OCI-LY7 (cell line): ENCODE data around the gene MROH2A. TPM values are rescaled to one million over a fixed set of nuclear protein-coding genes. Genes with fewer than 3 reads are reported as not detected.

Experiments used
- BruUV-seq: library from RNA; stranded (reverse); fragments of 400-500 nt; replicated peaks from 2 replicates; lab custom pipeline; 2021; lab: Mats Ljungman, UMichigan
- CTCF ChIA-PET: fragments of 300-600 bp; sonication (Branson Sonifier 250); formaldehyde crosslinking; loops from one replicate; lab custom pipeline; 2022; ENCODE audit warnings: antibody characterized with exemption; ENCODE audit not compliant: unreplicated experiment; lab: Charles Lee
- POLR2A ChIA-PET: fragments of 300-600 bp; sonication (Branson Sonifier 250); formaldehyde crosslinking; loops from one replicate; lab custom pipeline; 2022; ENCODE audit warnings: antibody characterized with exemption; lab: Charles Lee
- DNase-seq: peaks from one replicate; pipeline ENCODE4 v3.0.0-alpha.2; 2015; ENCODE audit warnings: low spot score
- H2AFZ ChIP-seq: fragments of 200-600 bp; sonication (generic), shearing (Covaris generic); 2 replicates; pipeline ENCODE4 v1.6.1; 2014; ENCODE audit warnings: mild to moderate bottlenecking, antibody characterized with exemption, low read length, moderate library complexity
- H3K27ac ChIP-seq: fragments of 200-600 bp; sonication (generic); 2 replicates; pipeline ENCODE4 v1.5.1; 2014; ENCODE audit warnings: mixed run types, low read depth, mild to moderate bottlenecking, moderate library complexity, low read length, inconsistent platforms; ENCODE audit not compliant: poor library complexity, severe bottlenecking
- H3K36me3 ChIP-seq: fragments of 200-600 bp; sonication (generic); 2 replicates; pipeline ENCODE4 v1.6.1; 2014; ENCODE audit warnings: mild to moderate bottlenecking, antibody characterized with exemption, low read length, moderate library complexity, mixed read lengths; ENCODE audit not compliant: insufficient read depth
- H3K4me1 ChIP-seq: fragments of 200-600 bp; sonication (generic); 2 replicates; pipeline ENCODE4 v1.5.1; 2014; ENCODE audit warnings: mild to moderate bottlenecking, low read length; ENCODE audit not compliant: insufficient read depth, poor library complexity, severe bottlenecking
- H3K4me2 ChIP-seq: fragments of 200-600 bp; sonication (generic); 2 replicates; pipeline ENCODE4 v1.6.1; 2014; ENCODE audit warnings: mild to moderate bottlenecking, low read length
- H3K4me3 ChIP-seq: fragments of 200-600 bp; sonication (generic); 2 replicates; pipeline ENCODE4 v1.5.1; 2014; ENCODE audit warnings: mild to moderate bottlenecking, low read depth, low read length; ENCODE audit not compliant: poor library complexity, severe bottlenecking
- H3K79me2 ChIP-seq: fragments of 200-600 bp; sonication (generic); 2 replicates; pipeline ENCODE4 v1.6.1; 2016; ENCODE audit warnings: low read depth, mild to moderate bottlenecking, low read length, moderate library complexity, mixed read lengths; ENCODE audit not compliant: insufficient read depth
- H3K9me2 ChIP-seq: fragments of 200-600 bp; sonication (generic); 2 replicates; pipeline ENCODE4 v1.6.1; 2016; ENCODE audit warnings: mild to moderate bottlenecking, low read length, mixed read lengths; ENCODE audit not compliant: insufficient read depth
- H3K9me3 ChIP-seq: fragments of 200-600 bp; sonication (generic); 2 replicates; pipeline ENCODE4 v1.6.1; 2014; ENCODE audit warnings: mild to moderate bottlenecking, mixed run types, low read length, mixed read lengths
- H4K20me1 ChIP-seq: fragments of 200-600 bp; sonication (generic); 2 replicates; pipeline ENCODE4 v1.6.1; 2014; ENCODE audit warnings: mild to moderate bottlenecking, antibody characterized with exemption, low read length, moderate library complexity, mixed read lengths; ENCODE audit not compliant: insufficient read depth
- EZH2phosphoT487 ChIP-seq: fragments of 200-600 bp; sonication (generic); IDR thresholded peaks from 2 replicates; pipeline ENCODE4 v1.6.1; 2018; ENCODE audit warnings: low read depth, borderline replicate concordance, mild to moderate bottlenecking, mixed run types, antibody characterized with exemption, low read length, moderate library complexity, mixed read lengths
- intact Hi-C: fragments of 100-400 bp; cut with micrococcal nuclease; formaldehyde crosslinking; loops from one replicate; pipeline ENCODE4 v1.10.0; 2022; ENCODE audit not compliant: unreplicated experiment
- total RNA-seq, 2 experiments: library from RNA; depleted of rRNA in 1 of 2; stranded (reverse); fragments of >200 nt in 1 of 2; shearing (Covaris generic) in 1 of 2; gene quantifications; 2 replicates each; pipeline ENCODE4 v1.2.3, GENCODE V29; 2014 to 2022
- TF ChIP-seq, protein P1 (sequence below): fragments of 200-600 bp; sonication (generic); conservative IDR thresholded peaks from 2 replicates; pipeline ENCODE4 v1.5.1; 2014; ENCODE audit warnings: mild to moderate bottlenecking, antibody characterized with exemption, low read length, moderate library complexity, mixed read lengths

The MROH2A gene
- total RNA-seq, 2 experiments from 2014 or later: not detected

DNA sequence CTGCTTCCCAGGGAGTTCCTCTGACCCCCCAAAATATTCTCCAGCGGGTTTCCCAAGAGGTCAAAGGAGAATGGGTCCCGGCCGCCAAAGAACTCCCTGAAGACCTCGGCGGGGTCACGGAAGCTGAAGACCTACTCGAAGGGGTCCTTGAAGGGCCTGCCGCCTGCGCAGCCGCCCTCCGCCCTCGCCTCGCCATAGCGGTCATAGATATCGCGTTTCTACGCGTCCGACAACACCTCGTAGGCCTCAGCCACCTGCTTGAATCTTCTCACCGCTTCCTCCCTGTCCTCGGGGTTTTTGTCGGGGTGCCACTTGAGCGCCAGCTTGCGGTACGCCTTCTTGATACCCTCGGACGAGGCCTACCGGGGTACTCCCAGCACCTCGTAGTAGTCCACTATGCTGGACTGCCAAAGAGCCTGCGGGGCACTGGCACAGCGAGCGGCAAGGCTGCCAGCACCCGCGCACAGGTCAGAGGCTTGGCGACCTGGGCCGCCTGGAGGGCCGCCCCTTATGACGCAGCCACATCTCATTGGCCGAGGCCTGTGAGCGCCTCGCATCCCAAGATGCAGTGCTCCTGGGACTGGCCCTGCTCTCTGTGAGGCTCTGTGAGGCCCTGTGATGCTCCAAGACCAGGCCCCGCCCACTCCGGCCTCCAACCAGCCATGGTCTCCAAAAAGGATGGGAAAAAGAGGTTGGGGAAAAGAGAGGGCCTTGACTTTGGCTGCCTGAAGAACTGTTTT lies 23.1 kb upstream of the MROH2A start:
- no peaks in the 10 kb centered on the region for H3K9me3 ChIP-seq
- ChIA-PET POLR2A (no interaction called here), CTCF (no interaction called here)
- H3K4me3 ChIP-seq: no peak overlapping the region
- no TSS peak for BruUV-seq
- intact Hi-C loops: no loop called here
- no peaks in the 10 kb centered on the region for H3K36me3 ChIP-seq
- H3K4me1 ChIP-seq: no peaks in the 10 kb centered on the region
- no peak for DNase-seq
- H4K20me1 ChIP-seq: no peaks in the 10 kb centered on the region
- no peaks in the 10 kb centered on the region for H3K79me2 ChIP-seq
- H3K4me2 ChIP-seq: no peak overlapping the region
- H3K27ac ChIP-seq: no peak overlapping the region
- H3K9me2 ChIP-seq: no peaks in the 10 kb centered on the region; the same call in 1 of the 2 replicates
- no peak overlapping the region for H2AFZ ChIP-seq
- TF ChIP-seq EZH2phosphoT487: no peak
- TF ChIP-seq, protein P1, sequence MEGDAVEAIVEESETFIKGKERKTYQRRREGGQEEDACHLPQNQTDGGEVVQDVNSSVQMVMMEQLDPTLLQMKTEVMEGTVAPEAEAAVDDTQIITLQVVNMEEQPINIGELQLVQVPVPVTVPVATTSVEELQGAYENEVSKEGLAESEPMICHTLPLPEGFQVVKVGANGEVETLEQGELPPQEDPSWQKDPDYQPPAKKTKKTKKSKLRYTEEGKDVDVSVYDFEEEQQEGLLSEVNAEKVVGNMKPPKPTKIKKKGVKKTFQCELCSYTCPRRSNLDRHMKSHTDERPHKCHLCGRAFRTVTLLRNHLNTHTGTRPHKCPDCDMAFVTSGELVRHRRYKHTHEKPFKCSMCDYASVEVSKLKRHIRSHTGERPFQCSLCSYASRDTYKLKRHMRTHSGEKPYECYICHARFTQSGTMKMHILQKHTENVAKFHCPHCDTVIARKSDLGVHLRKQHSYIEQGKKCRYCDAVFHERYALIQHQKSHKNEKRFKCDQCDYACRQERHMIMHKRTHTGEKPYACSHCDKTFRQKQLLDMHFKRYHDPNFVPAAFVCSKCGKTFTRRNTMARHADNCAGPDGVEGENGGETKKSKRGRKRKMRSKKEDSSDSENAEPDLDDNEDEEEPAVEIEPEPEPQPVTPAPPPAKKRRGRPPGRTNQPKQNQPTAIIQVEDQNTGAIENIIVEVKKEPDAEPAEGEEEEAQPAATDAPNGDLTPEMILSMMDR: no peak

DNA sequence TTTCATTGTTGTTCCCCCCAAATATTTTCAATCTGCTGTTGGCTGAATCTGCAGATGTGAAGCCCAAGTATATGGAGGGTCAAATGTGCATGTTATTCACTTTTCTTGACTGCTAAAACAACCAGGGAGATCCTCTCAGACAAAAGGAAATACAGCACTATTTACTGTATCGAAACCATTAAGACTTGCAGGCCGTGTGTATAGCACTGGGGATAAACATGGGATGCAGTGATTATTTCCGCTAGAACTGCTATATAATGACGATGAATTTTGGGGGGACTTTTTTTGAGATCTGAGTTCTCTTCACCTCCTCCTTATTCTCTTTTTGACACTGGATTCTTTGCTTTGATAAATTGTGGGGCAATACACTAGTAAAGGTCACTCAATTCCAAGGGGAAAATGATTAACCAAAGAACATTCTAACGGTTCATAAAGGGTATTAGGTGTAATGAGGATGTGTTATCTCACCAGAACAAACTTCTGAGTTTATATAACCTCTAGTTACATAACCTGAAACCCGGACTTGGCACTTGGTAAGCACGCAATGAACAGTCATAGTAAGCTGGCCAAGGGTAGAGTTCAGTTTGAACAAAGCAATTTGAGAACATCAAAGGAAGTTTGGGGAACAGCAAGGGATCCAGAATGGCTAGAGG lies 21.6 kb upstream of the MROH2A start:
- ChIA-PET POLR2A (no interaction called here), CTCF (no interaction called here)
- Histone ChIP-seq H4K20me1 (no peaks in the 10 kb centered on the region), H3K4me1 (no peaks in the 10 kb centered on the region), H2AFZ (no peak overlapping the region), H3K36me3 (no peaks in the 10 kb centered on the region), H3K4me2 (no peak overlapping the region), H3K4me3 (no peak overlapping the region), H3K9me2 (no peaks in the 10 kb centered on the region; the same call in 1 of the 2 replicates), H3K79me2 (no peaks in the 10 kb centered on the region), H3K27ac (no peak overlapping the region), H3K9me3 (no peaks in the 10 kb centered on the region)
- TF ChIP-seq, protein P1: no peak
- TF ChIP-seq EZH2phosphoT487: no peak
- DNase-seq: no peak
- no TSS peak for BruUV-seq
- intact Hi-C loops: no loop called here

DNA sequence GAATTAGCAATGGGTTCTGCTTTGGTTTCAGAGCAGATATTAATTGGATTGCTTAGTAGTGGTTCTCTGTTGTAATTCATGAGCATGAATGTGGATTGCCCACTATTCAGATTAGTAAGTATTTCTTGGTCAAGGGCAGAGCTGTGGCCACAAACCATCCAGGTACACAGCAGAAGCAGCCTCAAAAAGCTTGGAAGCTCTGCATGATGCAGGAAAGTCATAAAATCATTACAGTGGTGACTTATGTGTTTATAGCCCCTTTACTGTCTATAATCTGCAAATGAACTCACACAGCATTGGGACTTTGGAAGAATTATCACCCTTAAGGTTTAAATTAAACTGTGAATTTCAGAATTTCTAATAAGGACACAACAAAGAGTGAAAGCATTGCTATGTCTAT lies 20.0 kb upstream of the MROH2A start:
- ChIA-PET CTCF (no interaction called here), POLR2A (no interaction called here)
- no peak overlapping the region for H3K4me3 ChIP-seq
- no TSS peak for BruUV-seq
- no peaks in the 10 kb centered on the region for H3K36me3 ChIP-seq
- no peaks in the 10 kb centered on the region for H3K79me2 ChIP-seq
- no peaks in the 10 kb centered on the region; the same call in 1 of the 2 replicates for H3K9me2 ChIP-seq
- no peak overlapping the region for H3K27ac ChIP-seq
- H4K20me1 ChIP-seq: no peaks in the 10 kb centered on the region
- intact Hi-C loops: no loop called here
- no peaks in the 10 kb centered on the region for H3K9me3 ChIP-seq
- H2AFZ ChIP-seq: no peak overlapping the region
- no peak for TF ChIP-seq EZH2phosphoT487
- TF ChIP-seq, protein P1: no peak
- H3K4me1 ChIP-seq: no peaks in the 10 kb centered on the region
- no peak overlapping the region for H3K4me2 ChIP-seq
- no peak for DNase-seq
